Activated CD4-positive, CD25-positive, alpha-beta regulatory T cell treated with anti-CD3 and anti-CD28 coated beads, Interleukin-2, amount 50 U/mL, for 72 hours (primary cell): ENCODE data around the gene CCT6B.
"Not testable (repeated sequence)": the region's sequence is repeated elsewhere in the genome, so short reads cannot be mapped to it uniquely, and the experiment has no call there.

Source experiments
- DNase-seq: peaks from one replicate; pipeline ENCODE4 v3.0.0; 2021

CCT6B gene

DNA sequence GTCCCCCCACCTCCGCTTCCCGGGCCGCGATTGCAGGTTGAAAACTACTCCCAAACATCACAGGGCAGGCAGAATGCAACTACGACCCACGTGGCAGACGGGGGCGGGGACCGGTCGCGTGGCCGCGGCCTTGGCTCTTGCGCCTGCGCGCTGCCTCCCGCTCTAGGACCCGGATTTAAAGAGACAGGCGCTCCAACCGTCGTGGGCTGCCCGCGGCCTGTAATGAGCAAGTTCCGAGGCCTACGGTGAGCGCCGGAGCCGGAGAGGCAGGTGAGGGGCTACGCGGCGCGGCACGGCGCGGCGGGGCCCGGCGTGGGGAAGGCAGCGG, 19.1 kb upstream of the CCT6B start, which contains the start of gene LIG3:
LIG3 (plus strand) TSS at position 160 of the 328 bp plus-strand sequence. CDS start 2,494 bp downstream, outside the sequence.
- peak; percentile 92 for DNase-seq

DNA sequence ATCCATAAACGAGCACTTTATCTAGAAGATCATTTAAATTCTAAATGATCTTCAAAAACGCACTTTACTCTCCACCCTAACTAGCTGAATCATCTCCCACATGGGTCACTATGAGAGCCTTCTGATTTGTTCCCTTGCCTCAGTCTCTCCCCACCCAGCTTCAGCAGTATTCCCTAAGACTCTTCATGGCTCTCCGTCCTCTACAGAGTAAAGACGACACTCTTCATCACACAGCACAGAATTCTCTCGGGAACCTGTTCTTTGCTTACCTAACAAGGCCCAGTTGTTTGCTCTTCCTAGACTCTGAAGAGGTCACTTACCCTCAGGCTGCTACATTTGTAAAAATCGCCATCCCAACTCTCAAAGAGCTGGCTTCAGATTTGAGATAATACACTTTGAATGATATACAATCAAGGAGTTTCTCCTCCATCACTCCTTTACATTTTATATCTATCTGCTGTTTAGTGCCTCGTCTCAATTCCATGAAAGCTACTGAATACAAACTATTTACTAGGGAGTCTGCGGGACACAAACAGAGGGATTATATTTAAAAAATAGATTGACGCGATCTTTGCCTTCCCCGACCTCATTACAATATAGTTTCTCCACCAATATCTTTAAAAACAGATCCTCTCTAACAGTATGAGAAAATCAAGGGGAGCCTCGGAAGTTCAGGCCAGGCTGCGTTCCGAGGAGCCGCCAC, 18.5 kb upstream of the CCT6B start:
- no peak for DNase-seq

DNA sequence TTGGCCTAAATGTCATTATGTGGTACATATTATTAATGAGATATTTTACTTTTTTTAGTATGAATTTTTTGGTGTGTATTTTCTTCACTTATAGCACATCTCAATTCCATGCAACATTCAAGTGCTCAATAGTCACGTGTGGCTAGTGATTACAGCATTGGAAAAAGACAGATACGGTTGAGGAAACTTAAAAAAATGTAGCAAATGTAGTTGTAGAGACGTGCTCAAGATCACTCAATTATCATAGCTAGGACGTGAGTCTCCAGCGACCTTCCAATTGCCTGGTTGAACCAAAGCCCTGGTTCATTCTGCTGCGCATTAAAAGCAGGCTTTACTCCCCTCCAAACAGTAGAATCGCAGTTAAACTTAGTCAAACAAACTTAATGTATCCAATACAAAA, 17.9 kb upstream of the CCT6B start:
- DNase-seq, result no peak

DNA sequence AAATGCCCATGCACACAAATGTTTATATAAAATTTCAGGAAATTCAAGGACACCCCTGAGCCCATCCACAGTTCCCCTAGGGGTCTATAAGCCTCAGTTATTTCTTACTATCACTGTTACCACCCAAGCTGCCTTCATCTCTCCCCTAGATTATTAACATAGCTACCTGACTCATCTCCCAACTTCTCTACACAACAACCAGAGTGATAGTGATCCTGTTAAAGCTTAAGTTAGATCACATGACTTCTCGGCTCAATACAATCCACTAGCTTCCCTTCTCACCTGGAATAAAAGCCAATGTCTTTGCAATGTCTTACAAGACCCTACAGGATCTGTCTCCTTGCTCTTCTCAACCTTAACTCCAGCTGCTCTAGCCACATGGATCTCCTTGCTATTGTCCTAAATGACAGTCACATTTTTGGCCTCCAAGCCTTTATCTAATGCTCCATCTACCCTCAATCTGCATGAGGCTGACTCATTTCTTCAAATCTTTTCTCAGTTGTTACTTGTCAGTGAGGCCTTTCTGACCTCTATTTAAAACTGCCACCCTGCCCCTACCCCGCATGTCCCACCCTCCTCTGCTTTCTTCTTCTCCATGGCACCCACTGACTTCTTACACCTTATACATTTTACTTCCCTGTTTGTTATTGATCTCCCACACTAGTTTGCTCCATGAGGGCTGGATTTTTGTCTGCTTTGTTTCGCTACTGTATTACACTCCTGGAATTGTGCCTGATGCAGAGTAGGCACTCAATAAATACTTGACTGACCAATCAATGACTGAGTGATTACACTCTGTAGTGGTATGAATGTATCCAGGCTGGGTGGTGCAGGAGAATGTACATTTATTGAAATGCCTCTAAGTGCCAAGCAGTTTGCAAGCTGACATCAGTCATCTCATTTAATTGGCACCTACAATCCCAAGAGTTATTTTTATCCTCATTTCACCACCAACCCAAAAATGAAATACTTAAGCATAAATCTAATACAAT, 13.8 kb upstream of the CCT6B start:
- no peak for DNase-seq

DNA sequence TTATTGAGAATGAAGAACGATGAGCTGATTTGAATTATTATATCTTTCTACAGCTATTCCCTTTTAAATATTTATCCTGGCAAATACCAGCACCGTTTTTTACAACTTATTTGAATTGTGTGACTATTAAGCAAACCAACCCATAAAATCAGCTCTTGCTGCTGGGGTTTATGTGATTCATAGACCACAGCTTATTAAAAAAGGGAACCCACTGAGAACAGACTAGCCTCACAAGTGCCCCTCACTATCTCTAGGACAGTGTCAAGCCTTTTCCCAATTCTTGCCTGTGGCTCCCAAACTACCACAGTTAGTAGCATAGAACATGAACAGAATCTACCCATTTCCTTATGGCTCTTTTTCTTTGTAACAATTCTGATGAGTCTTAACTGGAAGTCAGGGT, 12.9 kb upstream of the CCT6B start:
- no peak for DNase-seq

GRCh38 chr17:34958438-34958837, 2.8 kb downstream of the CCT6B start:
- DNase-seq, result no peak

- DNase-seq, result not testable (repeated sequence)
These were observed 10.5 kb downstream of the CCT6B start for GRCh38 chr17:34950780-34951179.

GRCh38 chr17:34930283-34930682, 31.0 kb downstream of the CCT6B start:
- DNase-seq, result no peak

DNA sequence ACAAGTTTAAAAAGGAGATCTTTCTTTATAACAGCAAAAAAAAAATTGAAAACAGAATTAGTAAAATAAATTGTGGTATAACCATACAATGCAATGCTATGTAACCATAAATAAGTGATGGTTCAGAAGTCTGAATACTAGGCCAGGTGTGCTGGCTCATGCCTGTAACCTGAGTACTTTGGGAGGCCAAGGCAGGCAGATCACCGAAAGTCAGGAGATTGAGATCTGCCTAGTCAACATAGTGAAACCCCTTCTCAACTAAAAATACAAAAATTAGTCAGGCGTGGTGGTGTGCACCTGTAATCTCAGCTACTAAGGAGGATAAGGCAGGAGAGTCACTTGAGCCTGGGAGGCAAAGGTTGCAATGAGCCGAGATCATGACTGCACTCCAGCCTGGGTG, 34.6 kb downstream of the CCT6B start:
- DNase-seq, result no peak

DNA sequence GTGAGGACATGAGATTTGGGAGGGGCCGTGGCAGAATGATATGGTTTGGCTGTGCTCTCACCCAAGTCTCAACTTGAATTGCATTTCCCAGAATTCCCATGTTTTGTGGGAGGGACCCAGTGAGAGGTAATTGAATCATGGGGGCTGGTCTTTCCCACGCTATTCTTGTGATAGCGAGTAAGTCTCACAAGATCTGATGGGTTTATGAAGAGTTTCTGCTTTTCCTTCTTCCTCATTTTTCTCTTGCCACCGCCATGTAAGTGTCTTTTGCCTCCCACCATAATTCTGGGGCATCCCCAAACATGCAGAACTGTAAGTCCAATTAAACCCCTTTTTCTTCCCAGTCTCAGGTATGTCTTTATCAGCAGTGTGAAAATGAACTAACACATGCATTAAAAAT, 40.6 kb downstream of the CCT6B start:
- no peak for DNase-seq

- no peak for DNase-seq
These were observed 43.9 kb downstream of the CCT6B start for GRCh38 chr17:34917381-34917780.

DNA sequence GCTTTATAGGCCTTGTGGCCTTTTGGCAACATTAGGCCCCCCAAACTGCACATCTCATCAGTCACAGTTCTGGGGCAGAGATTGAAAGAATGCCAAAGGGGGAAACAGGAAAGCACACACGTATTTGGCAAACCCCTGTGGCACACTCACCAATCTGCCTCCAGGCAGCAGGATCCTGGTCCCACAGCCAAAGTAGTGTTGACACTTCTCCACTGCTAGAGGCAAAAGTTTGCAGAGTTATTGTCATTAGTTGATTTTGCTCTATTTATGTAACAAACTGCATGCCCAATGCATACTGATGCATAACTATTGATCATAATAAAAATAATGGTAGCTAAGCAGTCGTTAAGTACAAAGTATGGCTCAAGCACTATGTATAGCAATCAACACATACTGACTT, 45.1 kb downstream of the CCT6B start:
- DNase-seq, result no peak

DNA sequence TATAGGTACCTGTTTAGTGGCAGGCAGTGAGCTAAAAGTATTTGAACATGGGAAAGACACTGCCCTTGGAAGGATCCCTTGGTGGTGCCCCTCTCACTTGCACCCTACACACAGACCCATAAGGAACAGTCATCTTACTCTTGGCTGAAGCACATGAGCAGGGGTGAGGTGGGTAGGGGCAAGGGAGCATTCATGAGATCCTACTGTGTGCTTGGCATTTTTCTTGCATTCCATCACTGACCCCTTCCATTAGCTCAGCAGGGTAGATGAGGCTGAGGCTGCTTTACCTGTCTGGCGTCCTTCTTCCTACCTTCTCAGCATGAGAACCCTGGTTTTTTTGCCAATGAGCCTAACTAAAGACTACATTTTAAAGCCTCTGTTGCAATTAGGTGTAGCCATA, 48.3 kb downstream of the CCT6B start:
- DNase-seq, result no peak

DNA sequence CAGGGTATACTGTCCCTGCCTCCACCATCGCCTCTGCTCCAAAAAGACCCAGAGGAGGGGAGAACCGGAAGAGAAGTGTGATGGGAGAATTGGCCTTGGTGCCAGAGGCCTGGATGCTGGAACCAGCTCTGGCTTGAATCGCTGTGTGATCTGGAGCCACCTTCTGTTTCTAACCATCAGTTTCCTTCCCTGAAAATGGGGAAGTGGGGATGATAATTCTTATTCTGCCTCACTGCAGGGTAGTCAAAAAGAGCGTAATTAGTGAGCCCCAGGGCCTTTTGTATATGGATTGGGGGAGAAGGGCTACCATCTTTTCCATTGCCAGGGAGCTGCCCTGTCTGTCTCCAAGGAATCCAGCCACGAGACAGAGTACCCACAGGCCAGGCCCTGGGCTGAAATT, 52.2 kb downstream of the CCT6B start:
- no peak for DNase-seq

DNA sequence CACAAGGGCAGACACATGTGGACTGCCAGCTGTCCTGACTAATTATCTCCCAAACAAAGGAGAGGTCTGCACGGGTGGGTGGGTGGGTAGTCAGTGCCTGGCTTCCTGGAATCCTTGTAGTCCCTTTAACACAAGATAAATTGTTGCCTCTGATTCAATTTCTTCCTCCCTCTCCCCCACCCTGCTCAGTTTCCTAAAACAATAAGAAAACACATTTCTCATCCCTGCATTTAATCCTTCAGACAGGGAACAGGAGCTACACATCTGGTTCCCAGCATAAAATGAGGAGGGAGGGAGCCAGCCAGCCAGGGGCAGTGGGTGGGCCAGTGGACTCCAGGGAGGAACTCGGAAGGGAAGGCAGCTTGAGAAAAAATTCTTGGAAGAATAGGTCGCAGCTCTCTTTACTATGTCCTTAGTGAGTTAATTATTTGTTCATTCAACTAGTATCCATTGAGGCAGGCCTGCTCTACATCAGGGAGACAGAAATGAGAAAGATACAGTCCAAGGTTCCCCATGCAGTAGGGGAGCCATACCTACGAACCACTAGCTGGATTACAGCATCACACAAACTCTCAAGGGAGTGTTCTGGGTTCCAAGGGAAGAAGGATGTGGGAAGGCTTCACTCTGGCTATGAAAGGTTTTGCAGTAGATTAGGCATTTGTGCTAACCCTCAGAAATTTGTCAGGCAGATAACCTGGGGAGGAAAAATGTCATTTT, 58.3 kb downstream of the CCT6B start:
- DNase-seq, result no peak

GRCh38 chr17:34899643-34900291, 61.5 kb downstream of the CCT6B start:
- DNase-seq, result no peak

DNA sequence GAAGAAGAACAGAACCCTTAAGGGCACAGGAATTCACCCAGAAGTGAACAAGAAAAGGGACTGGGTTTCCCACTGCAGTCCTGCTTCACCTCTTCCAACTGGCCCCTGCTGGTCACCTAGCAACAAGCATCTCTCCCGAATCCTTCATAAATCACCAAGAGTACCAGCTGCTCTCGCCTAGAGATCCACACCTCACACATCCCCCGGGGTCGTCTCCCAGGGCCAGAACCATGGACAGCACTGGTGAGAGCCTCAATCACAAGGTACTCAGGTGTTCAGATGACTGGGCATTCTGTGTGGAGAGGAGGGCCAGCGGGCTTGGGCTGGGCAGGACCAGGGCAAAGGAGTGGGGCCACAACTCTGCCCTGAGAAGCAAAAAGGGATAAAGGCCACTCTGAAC, 65.9 kb downstream of the CCT6B start:
- no peak for DNase-seq

GRCh38 chr17:34894964-34895363, 66.3 kb downstream of the CCT6B start:
- no peak for DNase-seq

DNA sequence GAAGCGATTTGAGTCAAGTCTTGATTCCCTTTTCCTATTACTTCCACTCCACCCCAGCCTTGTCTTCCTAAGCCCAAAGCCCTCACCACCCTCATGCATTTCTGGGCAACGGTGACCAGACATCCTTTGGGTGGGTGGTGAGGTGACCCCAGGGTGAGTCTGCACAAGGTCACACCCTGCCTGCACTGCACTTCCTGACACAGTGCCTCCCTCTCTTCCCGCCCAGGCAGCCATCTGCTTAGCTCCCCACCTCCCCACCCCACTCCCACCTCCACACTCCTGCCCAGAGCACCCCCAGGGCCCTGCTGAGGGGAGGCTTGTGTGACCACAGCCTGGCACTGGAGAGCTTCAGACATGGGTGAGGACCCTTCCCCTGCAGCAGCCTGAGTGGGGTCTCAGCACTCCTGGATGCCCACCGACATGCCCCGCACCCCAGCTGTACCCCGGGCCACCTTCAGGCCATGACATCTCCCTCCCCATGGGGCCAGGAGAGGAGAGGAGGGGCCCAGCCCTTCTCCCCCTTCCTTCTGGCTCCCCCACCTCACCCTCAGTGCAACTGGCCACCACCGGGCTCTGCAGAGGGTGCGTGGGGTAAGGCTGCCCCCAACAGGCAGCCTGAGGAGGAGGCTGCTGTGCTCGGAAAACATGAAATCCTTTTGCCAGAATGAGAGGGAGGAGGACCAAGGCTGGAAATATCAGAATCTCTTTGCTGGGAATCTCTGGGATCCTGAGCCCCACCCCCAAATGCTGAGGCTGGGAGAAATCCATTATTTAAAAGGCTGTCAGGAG, 68.6 kb downstream of the CCT6B start:
- no peak for DNase-seq

GRCh38 chr17:34886831-34887230, 74.4 kb downstream of the CCT6B start:
- DNase-seq, result no peak

GRCh38 chr17:34885076-34885475, 76.2 kb downstream of the CCT6B start:
- no peak for DNase-seq

GRCh38 chr17:34884597-34884996, 76.7 kb downstream of the CCT6B start:
- no peak for DNase-seq
